K562 (cell line): ENCODE measurements around the gene WWC2. TPM values are rescaled to one million over a fixed set of nuclear protein-coding genes. Genes with fewer than 3 reads are reported as not detected.

ENCODE experiments used
- ATAC-seq: fragments of 200-7000 bp; cut with Tn5 transposase; 3 replicates; pipeline ENCODE4 v1.9.1; 2020; ENCODE audit warnings: moderate library complexity
- BruUV-seq: library from RNA; stranded (reverse); fragments of 400-500 nt; replicated peaks from 2 replicates; lab custom pipeline; 2021; lab: Mats Ljungman, UMichigan
- CTCF ChIA-PET: fragments of 300-600 bp; formaldehyde crosslinking; extraction: SDS; loops from one replicate; lab custom pipeline; 2021; ENCODE audit warnings: low intra/inter-chr PET ratio; lab: Yijun Ruan, JAX
- POLR2A ChIA-PET: fragments of 300-600, 350-650 bp; sonication (Branson Sonifier 250); formaldehyde crosslinking; extraction: SDS; loops from one replicate; lab custom pipeline; 2021; ENCODE audit warnings: antibody characterized with exemption, inconsistent platforms; lab: Yijun Ruan, JAX
- DNase-seq, 4 experiments: peaks; one replicate each; pipeline versions ENCODE4 v3.0.0 to v3.0.0-alpha.2; 2011 to 2018; ENCODE audit warnings: low spot score in 3 of 4, mixed read lengths in 3 of 4; ENCODE audit errors: extremely low read depth in 1 of 4
- FAIRE-seq: peaks from 2 replicates; lab custom pipeline; 2011; peaks lifted over from hg19 to GRCh38; lab: Jason Lieb, UNC
- H2AFZ ChIP-seq: 2 replicates; pipeline ENCODE4 v1.6.0; 2011; ENCODE audit warnings: low read depth, low read length, control low read depth, inconsistent platforms
- H3K27ac ChIP-seq: fragments of 200-600 bp; 3 replicates; pipeline ENCODE4 v1.8.0; 2011; ENCODE audit warnings: low read depth, mild to moderate bottlenecking, control low read depth, inconsistent platforms, low read length, moderate library complexity, mixed read lengths; ENCODE audit errors: extremely low read depth
- H3K27me3 ChIP-seq, 2 experiments: fragments of 300-600 bp in 1 of 2; 2 replicates in 1 of 2; 3 replicates in 1 of 2; pipeline versions ENCODE4 v1.6.0 to v1.8.0; 2011; ENCODE audit warnings: inconsistent platforms in 2 of 2, low read length in 2 of 2, mild to moderate bottlenecking in 1 of 2, mixed read lengths in 1 of 2, moderate library complexity in 1 of 2; ENCODE audit not compliant: control insufficient read depth in 2 of 2, insufficient read depth in 2 of 2
- H3K36me3 ChIP-seq: fragments of 300-600 bp; 3 replicates; pipeline ENCODE4 v1.8.0; 2011; ENCODE audit warnings: mild to moderate bottlenecking, low read length, inconsistent platforms; ENCODE audit not compliant: control insufficient read depth, insufficient read depth
- H3K4me1 ChIP-seq, 2 experiments: fragments of 200-600 bp in 1 of 2; replicated peaks in 1 of 2; 2 replicates in 1 of 2; 3 replicates in 1 of 2; pipeline versions ENCODE4 v1.5.1 to v1.8.0; 2011; ENCODE audit warnings: inconsistent platforms in 2 of 2, low read length in 2 of 2, mild to moderate bottlenecking in 1 of 2, mixed read lengths in 1 of 2, moderate library complexity in 1 of 2; ENCODE audit not compliant: control insufficient read depth in 2 of 2, insufficient read depth in 2 of 2
- H3K4me2 ChIP-seq: 2 replicates; pipeline ENCODE4 v1.6.1; 2011; ENCODE audit warnings: low read length, control low read depth, inconsistent platforms, mixed read lengths; ENCODE audit not compliant: insufficient read depth
- H3K4me3 ChIP-seq: fragments of 200-600 bp; sonication (generic), shearing (Covaris generic); 2 replicates; pipeline ENCODE4 v1.5.1; 2016; ENCODE audit warnings: control low read depth, inconsistent platforms
- H3K79me2 ChIP-seq: fragments of 200-600 bp; 3 replicates; pipeline ENCODE4 v1.8.0; 2011; ENCODE audit warnings: low read length, inconsistent platforms; ENCODE audit not compliant: control insufficient read depth, insufficient read depth
- H3K9ac ChIP-seq, 2 experiments: 2 replicates each; pipeline versions ENCODE4 v1.6.0 to v1.6.1; 2011; ENCODE audit warnings: low read depth in 2 of 2, low read length in 2 of 2, control low read depth in 1 of 2, inconsistent platforms in 1 of 2, mild to moderate bottlenecking in 1 of 2, mixed read lengths in 1 of 2; ENCODE audit not compliant: insufficient read depth in 1 of 2
- H3K9me1 ChIP-seq: one replicate; pipeline ENCODE4 v1.6.0; 2011; ENCODE audit warnings: inconsistent platforms, mild to moderate bottlenecking, low read length, moderate library complexity; ENCODE audit not compliant: control insufficient read depth, insufficient read depth
- H3K9me3 ChIP-seq: replicated peaks from 2 replicates; pipeline ENCODE4 v1.5.1; 2011; ENCODE audit warnings: low read depth, low read length, inconsistent platforms; ENCODE audit not compliant: control insufficient read depth, insufficient read depth
- H4K20me1 ChIP-seq: replicated peaks from 2 replicates; pipeline ENCODE4 v1.6.1; 2011; ENCODE audit warnings: low read length, inconsistent platforms, mixed read lengths; ENCODE audit not compliant: control insufficient read depth, insufficient read depth
- FOSL1 ChIP-seq: fragments of 200-800 bp; sonication (Bioruptor generic); conservative IDR thresholded peaks from 2 replicates; pipeline ENCODE4 v1.6.1; 2016; ENCODE audit warnings: missing genetic modification characterization, missing compliant biosample characterization
- FOXJ2 ChIP-seq: fragments of 200-800 bp; sonication (Bioruptor generic); IDR thresholded peaks from 2 replicates; pipeline ENCODE4 v1.6.1; 2016; ENCODE audit warnings: missing genetic modification characterization, missing compliant biosample characterization
- HDAC1 ChIP-seq, 2 experiments: fragments of 450-650 bp; IDR thresholded peaks; 2 replicates each; pipeline ENCODE4 v1.6.1; 2016 to 2017; ENCODE audit warnings: inconsistent platforms in 1 of 2, mild to moderate bottlenecking in 1 of 2, moderate library complexity in 1 of 2
- JUN ChIP-seq, 2 experiments: sonication (generic) in 1 of 2; formaldehyde crosslinking in 1 of 2; IDR thresholded peaks; 2 replicates each; pipeline versions ENCODE4 v1.6.1 to v1.8.0; 2012 to 2022; ENCODE audit warnings: borderline replicate concordance in 2 of 2, mild to moderate bottlenecking in 2 of 2, improper control_type of control experiment in 1 of 2, low read depth in 1 of 2, low read length in 1 of 2, missing genetic modification reagents in 1 of 2
- KAT2B ChIP-seq: IDR thresholded peaks from one replicate; pipeline ENCODE4 v1.6.1; 2012; ENCODE audit warnings: low read depth, mild to moderate bottlenecking, control low read depth, inconsistent platforms, low read length, moderate library complexity
- MYC ChIP-seq, 2 experiments: fragments of 250-450 bp in 1 of 2; sonication (Bioruptor Pico) in 1 of 2; IDR thresholded peaks; 2 replicates each; pipeline versions ENCODE4 v1.5.1 to v1.6.1; 2012 to 2021; ENCODE audit warnings: low read depth in 2 of 2, borderline replicate concordance in 1 of 2, improper control_type of control experiment in 1 of 2, low read length in 1 of 2, mild to moderate bottlenecking in 1 of 2, moderate library complexity in 1 of 2
- NCOR1 ChIP-seq: fragments of 450-650 bp; IDR thresholded peaks from 2 replicates; pipeline ENCODE4 v1.6.1; 2016; ENCODE audit warnings: mild to moderate bottlenecking, moderate library complexity
- NEUROD1 ChIP-seq: fragments of 150-350 bp; IDR thresholded peaks from 2 replicates; pipeline ENCODE4 v1.6.1; 2014; ENCODE audit warnings: borderline replicate concordance, low read length, low read depth; ENCODE audit not compliant: partially characterized antibody
- NUFIP1 ChIP-seq: fragments of 450-650 bp; IDR thresholded peaks from 2 replicates; pipeline ENCODE4 v1.6.1; 2018; ENCODE audit not compliant: partially characterized antibody
- PKNOX1 ChIP-seq: fragments of 450-650 bp; IDR thresholded peaks from 2 replicates; pipeline ENCODE4 v1.6.1; 2016
- TAF15 ChIP-seq: fragments of 200-400 bp; formaldehyde crosslinking; IDR thresholded peaks from 2 replicates; pipeline ENCODE4 v1.6.1; 2017; ENCODE audit warnings: mild to moderate bottlenecking, low read depth, low read length, moderate library complexity
- ZBTB33 ChIP-seq: sonication (generic); formaldehyde crosslinking; IDR thresholded peaks from 2 replicates; pipeline ENCODE4 v1.8.1; 2023; ENCODE audit warnings: mild to moderate bottlenecking, missing genetic modification reagents
- ZBTB7A ChIP-seq: IDR thresholded peaks from 2 replicates; pipeline ENCODE4 v1.6.1; 2011; ENCODE audit warnings: low read depth, mild to moderate bottlenecking, low read length, moderate library complexity, borderline replicate concordance; ENCODE audit not compliant: control insufficient read depth
- ZNF165 ChIP-seq: fragments of 250-450 bp; sonication (Bioruptor Pico); IDR thresholded peaks from 2 replicates; pipeline ENCODE4 v1.4.0; 2020; ENCODE audit warnings: borderline replicate concordance
- ZNF197 ChIP-seq: fragments of 200-800 bp; sonication (Bioruptor generic); IDR thresholded peaks from 2 replicates; pipeline ENCODE4 v1.6.1; 2016; ENCODE audit warnings: low read depth, missing genetic modification characterization, missing compliant biosample characterization
- WGBS: fragments of 100-300 bp; shearing (Covaris generic); methylation state at CpG from one replicate; pipeline ENCODE4 v1.1.6; 2016; ENCODE audit warnings: low coverage, mixed read lengths; ENCODE audit not compliant: insufficient coverage; ENCODE audit errors: missing lambda C conversion rate; 5-methylcytosine and 5-hydroxymethylcytosine counted together
- in situ Hi-C: fragments of 300-500 bp; cut with MboI; formaldehyde crosslinking; loops from 4 replicates; pipeline ENCODE4 v1.15.0; 2018; ENCODE audit warnings: inconsistent platforms, mixed read lengths
- intact Hi-C: fragments of 100-400 bp; cut with micrococcal nuclease; formaldehyde crosslinking; loops from 2 replicates; pipeline ENCODE4 v1.14.2; 2022
- polyA plus RNA-seq, 8 experiments: library from polyadenylated mRNA; depleted of rRNA in 4 of 8; stranded (reverse) in 5 of 8; unstranded in 3 of 8; fragments of >200 nt; fragmentation: Nextera tagmentation in 2 of 8; fragmentation: Illumina TruSeq in 1 of 8; extraction: Ambion mirVana in 2 of 8; extraction: Trizol in 1 of 8; gene quantifications; 2 replicates each; pipeline versions ENCODE4 v1.2.1 to v1.2.3, GENCODE V29; 2011 to 2014; ENCODE audit warnings: inconsistent platforms in 1 of 8, missing spikeins in 1 of 8
- total RNA-seq, 7 experiments: library from RNA; depleted of rRNA in 6 of 7; stranded (reverse); fragments of >200 nt in 6 of 7; fragmentation: Illumina TruSeq in 2 of 7; extraction: Trizol in 2 of 7; gene quantifications; 2 replicates each; pipeline versions ENCODE4 v1.2.1 to v1.2.3, GENCODE V29; 2011 to 2021; ENCODE audit warnings: low replicate concordance in 1 of 7
- TF ChIP-seq, protein P1 (sequence below): sonication (generic); formaldehyde crosslinking; IDR thresholded peaks from 2 replicates; pipeline ENCODE4 v1.8.1; 2023; ENCODE audit warnings: mild to moderate bottlenecking, missing genetic modification reagents

Gene WWC2
- total and polyA plus RNA-seq, 9 of the 15 experiments (the other 6 are each of a cell fraction or from before 2014, with no cell fraction given): 3.7 to 39.4 (median 19.6) TPM

GRCh38 chr4:183145773-183146172 is 46.7 kb downstream of the WWC2 start:
- Histone ChIP-seq H3K4me1 (peaks cover 0 to 33% of the 10 kb centered on the region in 2 experiments; a peak in 4 of 5 replicates), H3K9me3 (no peaks in the 10 kb centered on the region), H3K27ac (no peak overlapping the region), H2AFZ (no peak overlapping the region), H3K9me1 (no peaks in the 10 kb centered on the region), H3K36me3 (no peaks in the 10 kb centered on the region), H3K27me3 (no peaks in the 10 kb centered on the region), H3K79me2 (peaks cover 14% of the 10 kb centered on the region), H3K4me3 (no peak overlapping the region), H3K9ac (no peak overlapping the region; a peak in 1 of 4 replicates), H3K4me2 (peak overlapping the region; percentile 16; the same call in 1 of the 2 replicates), H4K20me1 (peaks cover 4% of the 10 kb centered on the region)
- ATAC-seq: no peak
- ChIA-PET CTCF (no interaction called here), POLR2A (interaction anchor here (0.7 to 1.4 kb wide), 2 partner anchors 21 to 248 kb away, joined by 3 to 4 read pairs; no protein-coding TSS in a partner anchor)
- DNase-seq: peak in 1 of 4 experiments; percentile 10
- in situ Hi-C loops: no loop called here
- intact Hi-C loops: no loop called here
- WGBS: 18% methylated on average over 2 of the region's 2 CpGs
- no peak for FAIRE-seq
- BruUV-seq: no TSS peak
- TF ChIP-seq NUFIP1: no peak
- no peak for TF ChIP-seq MYC (IDR thresholded peaks at IDR 0.05; ENCODE audit: low read depth, low read length)
- TF ChIP-seq MYC (CRISPR knock-in tag; IDR thresholded peaks at IDR 0.05; ENCODE audit: borderline replicate concordance, low read depth): no peak
- no peak for TF ChIP-seq ZNF165
- TF ChIP-seq NCOR1: no peak
- TF ChIP-seq TAF15: no peak
- no peak for TF ChIP-seq KAT2B
- no peak for TF ChIP-seq ZNF197 (CRISPR knock-in tag)
- peak; percentile 39; the same call in 1 of the 2 replicates for TF ChIP-seq FOSL1 (tag)
- TF ChIP-seq JUN (IDR thresholded peaks at IDR 0.05; ENCODE audit: borderline replicate concordance, low read depth, low read length): no peak
- no peak for TF ChIP-seq JUN (CRISPR knock-in tag; IDR thresholded peaks at IDR 0.05; ENCODE audit: borderline replicate concordance)
- no peak for TF ChIP-seq FOXJ2 (tag)
- TF ChIP-seq NEUROD1: no peak
- TF ChIP-seq HDAC1 (IDR thresholded peaks at IDR 0.05): no peak
- TF ChIP-seq, protein P1, sequence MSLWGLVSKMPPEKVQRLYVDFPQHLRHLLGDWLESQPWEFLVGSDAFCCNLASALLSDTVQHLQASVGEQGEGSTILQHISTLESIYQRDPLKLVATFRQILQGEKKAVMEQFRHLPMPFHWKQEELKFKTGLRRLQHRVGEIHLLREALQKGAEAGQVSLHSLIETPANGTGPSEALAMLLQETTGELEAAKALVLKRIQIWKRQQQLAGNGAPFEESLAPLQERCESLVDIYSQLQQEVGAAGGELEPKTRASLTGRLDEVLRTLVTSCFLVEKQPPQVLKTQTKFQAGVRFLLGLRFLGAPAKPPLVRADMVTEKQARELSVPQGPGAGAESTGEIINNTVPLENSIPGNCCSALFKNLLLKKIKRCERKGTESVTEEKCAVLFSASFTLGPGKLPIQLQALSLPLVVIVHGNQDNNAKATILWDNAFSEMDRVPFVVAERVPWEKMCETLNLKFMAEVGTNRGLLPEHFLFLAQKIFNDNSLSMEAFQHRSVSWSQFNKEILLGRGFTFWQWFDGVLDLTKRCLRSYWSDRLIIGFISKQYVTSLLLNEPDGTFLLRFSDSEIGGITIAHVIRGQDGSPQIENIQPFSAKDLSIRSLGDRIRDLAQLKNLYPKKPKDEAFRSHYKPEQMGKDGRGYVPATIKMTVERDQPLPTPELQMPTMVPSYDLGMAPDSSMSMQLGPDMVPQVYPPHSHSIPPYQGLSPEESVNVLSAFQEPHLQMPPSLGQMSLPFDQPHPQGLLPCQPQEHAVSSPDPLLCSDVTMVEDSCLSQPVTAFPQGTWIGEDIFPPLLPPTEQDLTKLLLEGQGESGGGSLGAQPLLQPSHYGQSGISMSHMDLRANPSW (CRISPR knock-in tag): no peak
- TF ChIP-seq ZBTB33 (CRISPR knock-in tag): no peak
- no peak for TF ChIP-seq ZBTB7A
- peak; percentile 59 for TF ChIP-seq PKNOX1
